NB4 (cell line): ENCODE results near the gene RAI14.

Source experiments
- CTCF ChIP-seq: IDR thresholded peaks from one replicate; pipeline ENCODE4 v1.5.1; 2012; ENCODE audit warnings: low read depth, low read length
- MAX ChIP-seq: IDR thresholded peaks from 2 replicates; pipeline ENCODE4 v1.6.1; 2011; ENCODE audit warnings: low read depth, low read length
- MYC ChIP-seq: IDR thresholded peaks from 2 replicates; pipeline ENCODE4 v1.6.1; 2011; ENCODE audit warnings: low read depth, low read length
- POLR2A ChIP-seq: IDR thresholded peaks from 2 replicates; pipeline ENCODE4 v1.6.1; 2011; ENCODE audit warnings: mild to moderate bottlenecking; ENCODE audit not compliant: insufficient read length; ENCODE audit errors: extremely low read depth

GRCh38 chr5:34832568-34832967 lies 176.4 kb downstream of the RAI14 start:
- TF ChIP-seq CTCF (no peak), POLR2A (no peak), MYC (no peak), MAX (no peak)
